ENCODE measurements around the gene PRKRA. TPM values are rescaled to one million over a fixed set of nuclear protein-coding genes. Genes with fewer than 3 reads are reported as not detected.

PRKRA gene
- total and polyA plus RNA-seq, 9 of the 15 experiments (the other 6 are each of a cell fraction or from before 2014, with no cell fraction given), result 14.1 to 78.1 (median 52.3) TPM

DNA sequence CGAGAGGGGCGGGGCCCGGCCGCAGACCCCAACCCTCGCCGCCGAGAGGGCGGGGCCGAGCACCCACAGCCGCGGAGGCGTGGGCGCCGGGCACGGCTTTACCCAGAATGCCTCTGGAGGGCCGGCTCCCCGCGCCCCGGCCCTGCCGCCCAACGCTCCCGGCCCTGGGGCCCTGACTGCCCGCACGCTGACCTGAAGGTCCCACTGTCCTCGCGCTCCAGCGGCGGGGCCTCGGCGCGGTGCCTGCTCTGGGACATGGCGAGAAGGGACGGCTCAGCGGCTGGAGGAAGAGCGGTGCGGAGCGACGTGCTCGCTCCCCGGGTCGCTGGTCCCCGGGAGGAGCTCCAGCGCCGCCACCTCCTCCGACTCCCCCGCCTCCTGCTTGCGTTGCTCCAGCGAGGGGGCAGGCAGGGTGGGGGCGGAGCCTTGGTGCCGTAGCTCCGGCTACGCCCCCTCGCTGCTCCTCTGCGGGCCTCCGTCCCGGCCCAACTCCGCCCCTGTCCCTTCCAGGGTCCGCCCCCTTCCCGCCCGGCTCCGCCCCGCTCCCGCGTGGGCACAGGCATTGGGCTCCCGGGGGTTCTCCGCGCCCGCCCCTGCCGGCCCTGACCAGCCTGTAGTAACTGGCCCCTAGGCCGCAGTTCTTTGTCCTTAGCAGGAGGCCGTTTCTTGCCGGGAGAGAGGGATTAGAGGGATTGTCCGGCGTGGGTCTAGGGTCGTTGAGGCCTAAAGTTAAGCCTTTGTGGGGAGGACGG lies at the start of gene PRKRA, which contains the start of gene PJVK (continued):
- TF ChIP-seq, protein P1, sequence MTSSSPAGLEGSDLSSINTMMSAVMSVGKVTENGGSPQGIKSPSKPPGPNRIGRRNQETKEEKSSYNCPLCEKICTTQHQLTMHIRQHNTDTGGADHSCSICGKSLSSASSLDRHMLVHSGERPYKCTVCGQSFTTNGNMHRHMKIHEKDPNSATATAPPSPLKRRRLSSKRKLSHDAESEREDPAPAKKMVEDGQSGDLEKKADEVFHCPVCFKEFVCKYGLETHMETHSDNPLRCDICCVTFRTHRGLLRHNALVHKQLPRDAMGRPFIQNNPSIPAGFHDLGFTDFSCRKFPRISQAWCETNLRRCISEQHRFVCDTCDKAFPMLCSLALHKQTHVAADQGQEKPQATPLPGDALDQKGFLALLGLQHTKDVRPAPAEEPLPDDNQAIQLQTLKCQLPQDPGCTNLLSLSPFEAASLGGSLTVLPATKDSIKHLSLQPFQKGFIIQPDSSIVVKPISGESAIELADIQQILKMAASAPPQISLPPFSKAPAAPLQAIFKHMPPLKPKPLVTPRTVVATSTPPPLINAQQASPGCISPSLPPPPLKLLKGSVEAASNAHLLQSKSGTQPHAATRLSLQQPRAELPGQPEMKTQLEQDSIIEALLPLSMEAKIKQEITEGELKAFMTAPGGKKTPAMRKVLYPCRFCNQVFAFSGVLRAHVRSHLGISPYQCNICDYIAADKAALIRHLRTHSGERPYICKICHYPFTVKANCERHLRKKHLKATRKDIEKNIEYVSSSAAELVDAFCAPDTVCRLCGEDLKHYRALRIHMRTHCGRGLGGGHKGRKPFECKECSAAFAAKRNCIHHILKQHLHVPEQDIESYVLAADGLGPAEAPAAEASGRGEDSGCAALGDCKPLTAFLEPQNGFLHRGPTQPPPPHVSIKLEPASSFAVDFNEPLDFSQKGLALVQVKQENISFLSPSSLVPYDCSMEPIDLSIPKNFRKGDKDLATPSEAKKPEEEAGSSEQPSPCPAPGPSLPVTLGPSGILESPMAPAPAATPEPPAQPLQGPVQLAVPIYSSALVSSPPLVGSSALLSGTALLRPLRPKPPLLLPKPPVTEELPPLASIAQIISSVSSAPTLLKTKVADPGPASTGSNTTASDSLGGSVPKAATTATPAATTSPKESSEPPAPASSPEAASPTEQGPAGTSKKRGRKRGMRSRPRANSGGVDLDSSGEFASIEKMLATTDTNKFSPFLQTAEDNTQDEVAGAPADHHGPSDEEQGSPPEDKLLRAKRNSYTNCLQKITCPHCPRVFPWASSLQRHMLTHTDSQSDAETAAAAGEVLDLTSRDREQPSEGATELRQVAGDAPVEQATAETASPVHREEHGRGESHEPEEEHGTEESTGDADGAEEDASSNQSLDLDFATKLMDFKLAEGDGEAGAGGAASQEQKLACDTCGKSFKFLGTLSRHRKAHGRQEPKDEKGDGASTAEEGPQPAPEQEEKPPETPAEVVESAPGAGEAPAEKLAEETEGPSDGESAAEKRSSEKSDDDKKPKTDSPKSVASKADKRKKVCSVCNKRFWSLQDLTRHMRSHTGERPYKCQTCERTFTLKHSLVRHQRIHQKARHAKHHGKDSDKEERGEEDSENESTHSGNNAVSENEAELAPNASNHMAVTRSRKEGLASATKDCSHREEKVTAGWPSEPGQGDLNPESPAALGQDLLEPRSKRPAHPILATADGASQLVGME (CRISPR knock-in tag; IDR thresholded peaks at IDR 0.05), result peak; percentile 88; the same call in 1 of the 2 replicates
- TF ChIP-seq CBFA2T2 (conservative IDR thresholded peaks at IDR 0.05), result no peak
- TF ChIP-seq RBM15 (IDR thresholded peaks at IDR 0.05; ENCODE audit: insufficient read depth, low read length), result no peak
- no peak for TF ChIP-seq PTTG1 (tag; IDR thresholded peaks at IDR 0.05; ENCODE audit: low read depth)
- no peak for TF ChIP-seq EHMT2 (IDR thresholded peaks at IDR 0.05)
- TF ChIP-seq LCOR (CRISPR knock-in tag; IDR thresholded peaks at IDR 0.05), result peak; percentile 50; the same call in 1 of the 2 replicates
- TF ChIP-seq, protein P2, sequence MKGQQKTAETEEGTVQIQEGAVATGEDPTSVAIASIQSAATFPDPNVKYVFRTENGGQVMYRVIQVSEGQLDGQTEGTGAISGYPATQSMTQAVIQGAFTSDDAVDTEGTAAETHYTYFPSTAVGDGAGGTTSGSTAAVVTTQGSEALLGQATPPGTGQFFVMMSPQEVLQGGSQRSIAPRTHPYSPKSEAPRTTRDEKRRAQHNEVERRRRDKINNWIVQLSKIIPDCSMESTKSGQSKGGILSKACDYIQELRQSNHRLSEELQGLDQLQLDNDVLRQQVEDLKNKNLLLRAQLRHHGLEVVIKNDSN (CRISPR knock-in tag; IDR thresholded peaks at IDR 0.05), result no peak
- no peak for TF ChIP-seq ZNF766 (CRISPR knock-in tag; conservative IDR thresholded peaks at IDR 0.05)
- TF ChIP-seq RAD21 (CRISPR knock-in tag; conservative IDR thresholded peaks at IDR 0.05 in 1 of 2, IDR thresholded peaks at IDR 0.05 in 1 of 2), result no peak
- TF ChIP-seq CREBBP (IDR thresholded peaks at IDR 0.05; ENCODE audit: low read depth, low read length), result no peak
- TF ChIP-seq SOX6 (IDR thresholded peaks at IDR 0.05), result peak; percentile 42; the same call in 1 of the 2 replicates
- peak; percentile 8; the same call in 1 of the 2 replicates for TF ChIP-seq BMI1 (IDR thresholded peaks at IDR 0.05; ENCODE audit: low read length)
- TF ChIP-seq IFI16 (CRISPR knock-in tag; IDR thresholded peaks at IDR 0.05), result no peak
- peak; percentile 99 for TF ChIP-seq KAT7 (CRISPR knock-in tag; IDR thresholded peaks at IDR 0.05; ENCODE audit: borderline replicate concordance)
- TF ChIP-seq, protein P3, sequence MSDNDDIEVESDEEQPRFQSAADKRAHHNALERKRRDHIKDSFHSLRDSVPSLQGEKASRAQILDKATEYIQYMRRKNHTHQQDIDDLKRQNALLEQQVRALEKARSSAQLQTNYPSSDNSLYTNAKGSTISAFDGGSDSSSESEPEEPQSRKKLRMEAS (CRISPR knock-in tag; IDR thresholded peaks at IDR 0.05), result peak; percentile 29; the same call in 1 of the 2 replicates
- TF ChIP-seq, protein P4, sequence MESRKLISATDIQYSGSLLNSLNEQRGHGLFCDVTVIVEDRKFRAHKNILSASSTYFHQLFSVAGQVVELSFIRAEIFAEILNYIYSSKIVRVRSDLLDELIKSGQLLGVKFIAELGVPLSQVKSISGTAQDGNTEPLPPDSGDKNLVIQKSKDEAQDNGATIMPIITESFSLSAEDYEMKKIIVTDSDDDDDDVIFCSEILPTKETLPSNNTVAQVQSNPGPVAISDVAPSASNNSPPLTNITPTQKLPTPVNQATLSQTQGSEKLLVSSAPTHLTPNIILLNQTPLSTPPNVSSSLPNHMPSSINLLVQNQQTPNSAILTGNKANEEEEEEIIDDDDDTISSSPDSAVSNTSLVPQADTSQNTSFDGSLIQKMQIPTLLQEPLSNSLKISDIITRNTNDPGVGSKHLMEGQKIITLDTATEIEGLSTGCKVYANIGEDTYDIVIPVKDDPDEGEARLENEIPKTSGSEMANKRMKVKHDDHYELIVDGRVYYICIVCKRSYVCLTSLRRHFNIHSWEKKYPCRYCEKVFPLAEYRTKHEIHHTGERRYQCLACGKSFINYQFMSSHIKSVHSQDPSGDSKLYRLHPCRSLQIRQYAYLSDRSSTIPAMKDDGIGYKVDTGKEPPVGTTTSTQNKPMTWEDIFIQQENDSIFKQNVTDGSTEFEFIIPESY (CRISPR knock-in tag; IDR thresholded peaks at IDR 0.05), result no peak; the same call in none of the 2 replicates
- TF ChIP-seq MAFG (tag; conservative IDR thresholded peaks at IDR 0.05), result no peak
- no peak for TF ChIP-seq JUNB (CRISPR knock-in tag; conservative IDR thresholded peaks at IDR 0.05)
- TF ChIP-seq TAF7 (tag; IDR thresholded peaks at IDR 0.05), result peak; percentile 38; the same call in 1 of the 2 replicates
- peak; percentile 60; the same call in 1 of the 2 replicates for TF ChIP-seq ZBED1 (IDR thresholded peaks at IDR 0.05)

Measured in K562 (cell line).